Mammary epithelial cell (primary cell): Measurements from ENCODE around the gene SNX30.

Source experiments
- EZH2 ChIP-seq: IDR thresholded peaks from 2 replicates; pipeline ENCODE4 v1.6.1; 2012; ENCODE audit warnings: low read length, inconsistent platforms, borderline replicate concordance
- TF ChIP-seq, protein P1 (sequence below), 2 donors: IDR thresholded peaks in 1 of 2; conservative IDR thresholded peaks in 1 of 2; 2 replicates each; pipeline ENCODE4 v1.5.1; 2011 to 2012; ENCODE audit warnings: inconsistent platforms in 2 of 2, low read length in 2 of 2, mild to moderate bottlenecking in 2 of 2, control low read depth in 1 of 2, low read depth in 1 of 2; ENCODE audit not compliant: insufficient read depth in 1 of 2; ENCODE audit errors: extremely low read depth in 1 of 2

DNA sequence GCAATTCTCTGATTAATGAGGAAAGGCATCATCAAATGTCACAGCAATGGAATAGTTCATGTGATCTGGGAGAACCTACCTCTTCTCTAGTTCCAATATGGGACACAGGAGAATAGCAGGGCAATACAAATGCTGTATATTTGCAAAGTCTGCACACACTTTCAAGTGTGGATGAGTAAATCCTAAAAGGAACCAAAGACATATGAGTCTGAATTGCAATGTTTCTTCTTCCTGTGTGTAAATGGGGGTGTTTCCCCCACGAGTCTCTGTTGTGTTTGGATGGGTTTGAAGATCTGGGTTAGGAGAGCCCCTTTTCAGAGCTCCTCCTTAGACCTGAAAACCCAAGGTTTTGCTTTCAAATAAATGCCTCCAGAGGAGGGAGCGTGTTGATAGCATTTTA is 113.2 kb downstream of the SNX30 start:
- TF ChIP-seq, protein P1, sequence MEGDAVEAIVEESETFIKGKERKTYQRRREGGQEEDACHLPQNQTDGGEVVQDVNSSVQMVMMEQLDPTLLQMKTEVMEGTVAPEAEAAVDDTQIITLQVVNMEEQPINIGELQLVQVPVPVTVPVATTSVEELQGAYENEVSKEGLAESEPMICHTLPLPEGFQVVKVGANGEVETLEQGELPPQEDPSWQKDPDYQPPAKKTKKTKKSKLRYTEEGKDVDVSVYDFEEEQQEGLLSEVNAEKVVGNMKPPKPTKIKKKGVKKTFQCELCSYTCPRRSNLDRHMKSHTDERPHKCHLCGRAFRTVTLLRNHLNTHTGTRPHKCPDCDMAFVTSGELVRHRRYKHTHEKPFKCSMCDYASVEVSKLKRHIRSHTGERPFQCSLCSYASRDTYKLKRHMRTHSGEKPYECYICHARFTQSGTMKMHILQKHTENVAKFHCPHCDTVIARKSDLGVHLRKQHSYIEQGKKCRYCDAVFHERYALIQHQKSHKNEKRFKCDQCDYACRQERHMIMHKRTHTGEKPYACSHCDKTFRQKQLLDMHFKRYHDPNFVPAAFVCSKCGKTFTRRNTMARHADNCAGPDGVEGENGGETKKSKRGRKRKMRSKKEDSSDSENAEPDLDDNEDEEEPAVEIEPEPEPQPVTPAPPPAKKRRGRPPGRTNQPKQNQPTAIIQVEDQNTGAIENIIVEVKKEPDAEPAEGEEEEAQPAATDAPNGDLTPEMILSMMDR (conservative IDR thresholded peaks at IDR 0.05 in 1 of 2, IDR thresholded peaks at IDR 0.05 in 1 of 2; ENCODE audit: extremely low read depth in 1 of 2, insufficient read depth in 1 of 2, low read depth in 1 of 2, low read length in 2 of 2), result no peak
- TF ChIP-seq EZH2, result no peak
